HG03432 (cell line): ENCODE measurements around the gene IGSF9.

Source experiments
- ATAC-seq: cut with Tn5 transposase; IDR thresholded peaks from one replicate; pipeline ENCODE4 v1.9.1; 2021; ENCODE audit warnings: mild to moderate bottlenecking, moderate library complexity; ENCODE audit not compliant: unreplicated experiment

IGSF9 gene

GRCh38 chr1:159947942-159948341 lies 2.5 kb upstream of the IGSF9 start:
- ATAC-seq, result no peak

DNA sequence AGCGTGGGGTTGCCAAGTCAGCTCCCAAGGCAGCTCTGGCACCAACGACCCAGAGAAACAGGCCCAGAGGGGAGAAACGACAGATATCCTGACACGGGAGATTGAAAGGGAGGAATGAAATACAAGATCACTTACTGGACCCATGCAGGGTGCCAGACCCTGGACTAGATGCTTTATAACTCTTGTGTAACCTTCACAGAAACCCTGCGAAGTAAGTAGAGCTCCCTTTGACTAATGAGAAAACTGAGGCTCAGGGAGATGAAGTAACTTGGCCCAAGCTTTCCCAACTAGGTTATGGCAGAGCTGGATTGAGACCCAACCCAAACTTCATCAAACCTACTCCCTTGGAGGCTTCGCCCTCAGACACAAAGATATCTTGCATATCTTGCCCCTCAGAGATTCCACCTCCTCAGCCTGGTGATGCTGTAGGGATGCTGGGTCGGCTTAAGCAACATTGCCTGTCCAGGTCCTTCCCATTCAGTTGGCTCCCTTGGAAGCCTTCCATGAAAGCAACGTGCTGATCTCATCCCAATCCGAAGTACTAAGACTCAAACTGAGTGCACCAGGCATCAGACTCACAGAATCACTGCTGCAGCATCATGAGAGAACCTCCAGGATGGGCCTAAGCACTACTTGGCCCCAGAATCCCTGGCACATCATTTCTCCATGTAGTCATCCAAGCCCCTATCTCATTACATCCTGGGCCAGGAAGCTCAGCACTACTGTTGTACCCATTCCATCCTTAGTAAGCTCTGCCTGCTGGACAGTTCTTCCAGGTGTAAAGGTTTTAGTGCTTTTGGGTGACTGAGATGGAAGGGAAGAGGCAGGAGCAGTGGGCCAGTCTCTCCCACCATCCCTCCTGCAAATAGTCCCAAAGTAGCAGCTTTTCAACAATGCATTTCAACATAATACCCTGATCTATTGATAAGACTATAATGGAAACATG lies 1.1 kb upstream of the IGSF9 start:
- ATAC-seq, result no peak

DNA sequence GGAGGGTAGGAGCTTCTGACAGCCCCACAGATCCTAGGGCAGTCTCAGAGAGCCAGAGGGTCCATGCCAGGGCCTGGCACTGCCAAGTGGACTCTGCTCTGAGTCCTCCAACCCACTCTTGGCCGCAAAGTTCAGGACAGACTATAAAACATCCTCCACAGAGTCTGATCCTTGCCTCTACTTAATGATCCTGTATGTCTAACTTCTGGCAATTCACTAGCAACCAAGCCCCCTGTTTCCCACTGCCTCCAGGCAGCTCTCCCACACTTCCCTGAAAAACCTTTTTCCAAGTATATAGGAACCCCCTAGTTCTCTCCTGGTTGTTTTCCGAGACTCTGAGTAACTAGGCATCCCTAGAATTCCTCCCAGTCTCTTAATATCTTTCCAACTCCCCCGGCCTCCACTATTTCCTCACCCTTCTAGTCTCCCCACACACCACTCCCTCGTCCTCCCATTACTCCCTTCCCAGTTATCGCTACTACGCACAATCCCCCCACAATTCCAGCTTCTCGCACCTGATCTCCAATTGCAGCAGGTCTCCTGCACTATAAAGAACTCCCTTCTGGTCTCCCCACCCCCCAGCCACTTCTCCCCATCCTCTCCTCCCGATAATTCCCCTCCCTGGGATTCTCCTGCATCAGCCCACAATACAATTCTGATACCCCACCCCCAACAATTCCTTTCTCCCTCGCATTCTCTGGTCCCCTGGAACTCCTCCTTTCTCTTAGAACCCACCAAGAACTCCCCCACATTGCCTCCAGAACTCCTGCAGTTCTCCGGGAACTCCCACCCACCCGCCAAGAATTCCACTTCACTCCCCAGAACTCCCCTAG lies 574 bp downstream of the IGSF9 start:
- ATAC-seq, result no peak

DNA sequence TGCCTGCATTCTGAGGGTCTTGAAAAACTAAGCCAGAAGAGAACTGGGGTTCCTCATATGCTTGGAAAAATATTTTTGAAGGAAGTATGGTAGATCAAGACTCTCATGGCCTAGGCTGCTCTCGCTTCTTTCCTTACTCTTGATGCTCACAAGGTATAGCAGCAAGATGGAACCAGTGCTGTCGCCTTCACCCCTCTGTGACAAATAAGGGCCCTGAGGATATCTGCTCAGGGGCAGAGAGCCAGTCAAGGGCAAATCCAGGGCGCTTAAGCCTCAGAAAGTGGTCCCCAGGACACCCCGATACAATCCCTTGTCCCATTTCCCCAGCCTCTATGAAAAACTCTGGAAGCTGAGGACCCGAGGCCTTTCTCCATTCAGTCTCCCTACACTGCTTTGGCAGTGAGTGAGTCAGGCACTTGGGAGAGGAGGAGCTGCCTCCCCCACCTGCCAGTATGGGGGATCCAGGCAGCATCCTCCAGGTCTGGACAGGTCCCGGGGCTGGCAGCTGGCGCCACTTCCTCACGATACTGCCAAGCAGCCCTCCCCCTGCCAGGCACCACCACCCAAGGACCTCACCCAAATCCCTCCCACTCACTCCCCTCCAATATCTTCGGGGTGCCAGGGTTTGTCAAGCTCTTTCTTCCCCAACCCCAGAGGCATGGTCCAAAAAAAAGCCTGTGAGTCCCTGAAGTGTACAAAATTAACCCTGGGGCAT lies 1.3 kb downstream of the IGSF9 start:
- ATAC-seq, result no peak

GRCh38 chr1:159943278-159943640 lies 2.2 kb downstream of the IGSF9 start:
- ATAC-seq, result no peak

- no peak for ATAC-seq
These were observed 2.7 kb downstream of the IGSF9 start for GRCh38 chr1:159942632-159943277.

DNA sequence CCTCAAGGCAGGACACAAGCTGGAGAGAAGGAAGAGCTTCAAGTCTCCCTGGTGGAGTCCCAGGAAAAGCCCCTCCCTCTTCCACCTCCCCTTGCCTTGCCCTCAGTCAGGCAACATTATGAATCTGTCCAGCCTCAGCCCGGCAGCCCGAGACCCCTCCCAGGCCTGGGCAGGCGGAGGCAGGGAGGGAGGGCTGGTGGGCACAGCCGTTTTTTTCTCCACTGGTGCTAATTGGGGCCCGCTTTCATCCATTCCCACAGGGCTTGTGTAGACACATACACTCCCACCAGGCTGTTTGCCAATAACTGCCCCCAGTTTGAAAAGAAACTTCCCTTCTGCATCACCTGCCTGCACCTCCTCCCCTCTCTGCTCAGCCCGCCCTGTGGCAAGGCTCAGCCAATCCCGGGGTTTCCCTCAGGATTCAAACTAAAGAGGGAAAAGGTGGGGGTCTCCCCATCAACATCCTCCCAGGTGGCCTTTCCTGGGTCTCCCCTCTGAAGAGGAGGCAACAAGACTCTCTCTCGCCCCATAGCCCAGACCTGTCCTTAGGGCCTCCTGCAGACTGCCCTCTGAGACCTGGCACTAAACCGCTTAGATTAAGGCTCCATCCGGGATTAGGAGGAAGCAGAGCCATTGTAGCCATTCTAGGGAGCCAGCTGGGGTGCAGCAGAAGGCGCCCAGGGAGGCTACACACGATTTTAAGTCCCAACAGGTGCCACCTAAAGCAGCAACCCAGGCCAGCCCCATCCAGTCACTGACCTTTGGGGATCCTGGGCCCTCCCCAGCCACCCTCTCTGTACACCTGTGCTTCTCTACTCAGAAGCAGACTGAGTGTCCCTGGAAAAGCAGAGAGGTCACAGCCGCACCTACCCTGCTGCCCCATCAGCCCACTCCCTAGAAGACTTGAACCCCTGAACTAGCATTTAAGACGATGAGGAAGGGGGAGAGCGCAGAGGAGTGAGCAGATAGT lies 3.5 kb downstream of the IGSF9 start:
- ATAC-seq, result no peak

DNA sequence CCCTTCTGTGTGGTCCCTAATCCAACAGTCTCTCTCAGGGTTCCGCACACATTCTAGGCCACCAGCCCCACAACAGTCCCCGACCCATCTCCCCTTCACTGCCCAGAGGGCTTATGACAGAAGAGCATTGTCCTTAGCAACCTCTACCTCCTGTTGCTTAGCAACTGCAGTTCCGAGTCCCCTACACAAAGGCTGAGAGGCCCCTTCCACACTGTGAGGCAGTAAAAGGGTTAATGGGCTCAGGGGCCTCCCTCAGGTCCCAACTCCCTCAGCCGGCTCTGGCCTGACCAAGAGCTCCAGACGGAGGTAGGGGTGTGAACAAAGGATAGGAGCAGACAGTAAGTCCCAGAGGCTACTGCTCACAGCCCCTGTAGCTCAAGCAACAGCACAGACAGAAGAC lies 4.3 kb downstream of the IGSF9 start:
- no peak for ATAC-seq

- ATAC-seq, result no peak
These were observed 5.3 kb downstream of the IGSF9 start for GRCh38 chr1:159940006-159940620.

- ATAC-seq, result no peak
These were observed 5.8 kb downstream of the IGSF9 start for GRCh38 chr1:159939678-159940002.

GRCh38 chr1:159938905-159939677 lies 6.3 kb downstream of the IGSF9 start:
- no peak for ATAC-seq

DNA sequence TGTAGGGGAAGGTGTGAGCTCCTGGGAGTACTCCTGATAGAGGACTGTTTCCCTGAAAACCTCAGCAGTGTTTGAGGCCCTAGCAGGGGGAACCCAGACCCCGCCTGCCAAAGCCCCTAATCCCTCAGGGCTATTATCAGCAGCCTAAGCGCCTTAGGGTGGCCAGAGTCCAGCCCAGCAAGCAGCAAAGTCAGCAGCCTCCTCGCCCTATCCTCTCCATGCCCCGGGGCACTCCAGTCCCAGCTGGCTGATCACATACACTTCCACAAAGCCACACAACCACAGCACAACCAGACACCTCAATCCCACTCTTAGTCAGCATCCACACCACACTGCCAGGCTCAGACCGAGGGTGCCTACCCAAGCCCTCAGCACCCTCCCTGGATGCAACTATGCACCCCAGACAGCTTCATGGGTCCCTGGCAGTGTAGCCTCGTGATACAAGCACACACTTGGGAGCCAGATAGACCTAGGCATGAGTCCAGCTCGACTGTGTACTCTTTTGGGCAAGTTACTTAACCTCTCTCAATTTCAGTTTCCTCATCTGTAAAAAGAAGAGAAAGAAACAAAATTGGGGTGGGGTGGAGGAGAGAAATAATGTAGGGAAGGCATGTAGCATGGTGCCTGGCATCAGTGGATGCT lies 7.1 kb downstream of the IGSF9 start:
- ATAC-seq, result no peak

DNA sequence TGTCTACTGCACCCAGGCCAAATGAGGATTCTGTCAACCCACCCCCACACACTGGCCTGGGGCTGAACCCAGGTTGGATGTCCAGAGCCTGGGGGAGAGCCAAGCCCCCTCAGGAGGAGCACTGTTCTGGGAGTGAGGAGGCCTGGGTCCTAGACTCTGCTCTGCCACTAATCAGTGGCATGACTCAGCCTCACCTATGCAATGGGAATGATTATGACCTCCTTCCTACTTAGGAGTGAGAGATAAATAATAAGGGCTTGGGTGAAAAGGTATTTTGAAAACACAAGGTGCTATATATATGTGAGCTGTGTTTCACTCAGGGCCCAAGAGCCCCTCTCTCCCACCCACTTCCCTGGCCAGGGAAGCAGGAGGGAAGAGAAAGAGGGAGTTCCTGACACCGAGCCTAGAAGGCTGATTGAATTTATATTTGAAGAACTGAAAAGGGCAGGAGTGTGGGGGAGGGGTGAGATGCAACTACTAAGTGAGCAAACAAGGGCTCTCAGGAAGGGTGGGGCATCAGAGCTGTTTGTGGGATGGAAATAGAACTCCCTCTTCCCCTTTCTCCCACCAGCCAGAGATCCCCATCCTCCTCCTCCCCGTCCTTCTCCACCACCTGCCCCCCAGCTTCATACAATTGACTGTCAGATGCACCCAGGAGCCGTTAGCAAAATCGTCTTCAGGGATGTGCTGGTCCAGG lies 8.2 kb downstream of the IGSF9 start:
- ATAC-seq, result no peak

DNA sequence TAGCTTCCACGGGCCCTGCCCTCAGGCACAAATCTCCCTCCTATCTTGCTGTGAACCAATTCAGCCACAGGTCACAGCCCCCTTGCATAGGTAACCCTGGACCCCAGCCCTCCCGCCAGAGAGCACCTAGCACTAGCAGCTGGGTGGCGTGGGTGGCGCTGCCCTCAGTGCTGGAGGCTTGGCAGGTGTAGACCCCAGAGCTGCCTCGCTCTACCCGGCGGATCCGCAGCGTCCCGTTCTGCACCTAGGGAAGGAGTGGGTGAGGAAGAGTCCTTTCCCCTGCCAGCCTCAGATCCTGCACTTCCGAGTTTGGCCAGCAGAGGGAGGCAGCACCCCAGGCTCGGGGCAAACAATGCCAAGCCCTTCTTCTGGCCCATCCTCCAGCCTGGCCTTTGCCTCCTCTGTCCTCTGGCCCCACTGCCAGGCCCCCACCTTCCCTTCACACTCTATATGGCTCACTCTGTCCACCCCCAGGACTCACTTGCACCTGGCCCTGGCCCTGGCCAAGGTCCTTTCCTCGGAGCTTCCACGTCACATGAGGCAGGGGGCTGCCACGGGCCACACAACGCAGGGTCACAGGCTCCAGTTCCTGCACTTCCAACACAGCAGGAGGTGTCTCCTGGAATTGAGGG lies 9.0 kb downstream of the IGSF9 start:
- ATAC-seq, result peak; percentile 44

GRCh38 chr1:159935719-159936272 lies 9.6 kb downstream of the IGSF9 start:
- no peak for ATAC-seq

DNA sequence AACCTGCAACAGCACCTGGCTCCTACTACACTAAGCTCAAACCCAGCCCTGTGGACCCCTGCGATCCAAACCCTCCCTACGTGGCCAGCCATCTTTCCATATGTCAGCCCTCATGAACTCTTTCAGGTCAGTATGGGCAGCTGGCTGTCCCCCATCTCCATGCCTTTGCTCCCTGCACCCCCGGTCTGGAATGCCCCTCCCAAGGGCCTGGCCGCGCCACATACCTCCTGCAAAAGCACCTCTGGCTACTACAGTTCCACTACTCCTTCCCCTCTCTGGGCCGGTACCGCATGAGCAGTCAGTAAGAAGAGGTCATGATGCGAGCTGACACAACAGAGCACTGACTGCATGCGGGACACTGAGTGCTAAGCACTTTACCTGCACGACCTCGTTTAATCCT lies 10.1 kb downstream of the IGSF9 start:
- no peak for ATAC-seq
